Peyer's patch (tissue), 4 donors: ENCODE results near the gene ENDOD1.

Source experiments
- CTCF ChIP-seq, 6 experiments: fragments of 450-650 bp in 4 of 6; fragments of 200-600 bp in 2 of 6; sonication (generic) in 1 of 6; IDR thresholded peaks; one replicate each; pipeline ENCODE4 v1.5.1; 2017 to 2019; ENCODE audit warnings: antibody characterized with exemption in 6 of 6, mild to moderate bottlenecking in 3 of 6, moderate library complexity in 1 of 6
- POLR2A ChIP-seq, 2 donors: fragments of 450-650 bp; IDR thresholded peaks; one replicate each; pipeline ENCODE4 v1.5.1; 2017; ENCODE audit warnings: antibody characterized with exemption in 2 of 2, mild to moderate bottlenecking in 2 of 2, moderate library complexity in 2 of 2

- no peak for TF ChIP-seq CTCF (IDR thresholded peaks at IDR 0.05)
- no peak for TF ChIP-seq POLR2A (IDR thresholded peaks at IDR 0.05)
These were observed 43.8 kb upstream of the ENDOD1 start for GRCh38 chr11:95045812-95046211.
